Measurements from ENCODE around the gene TAPBPL. TPM values are rescaled to one million over a fixed set of nuclear protein-coding genes. Genes with fewer than 3 reads are reported as not detected.
A peak's percentile ranks its signal among the peaks of the same experiment; 100 is the strongest.

TAPBPL gene
- total and polyA plus RNA-seq, 2 of the 13 experiments (the other 11 are each of a cell fraction or from before 2014, with no cell fraction given), result 10.0 to 14.5 TPM

DNA sequence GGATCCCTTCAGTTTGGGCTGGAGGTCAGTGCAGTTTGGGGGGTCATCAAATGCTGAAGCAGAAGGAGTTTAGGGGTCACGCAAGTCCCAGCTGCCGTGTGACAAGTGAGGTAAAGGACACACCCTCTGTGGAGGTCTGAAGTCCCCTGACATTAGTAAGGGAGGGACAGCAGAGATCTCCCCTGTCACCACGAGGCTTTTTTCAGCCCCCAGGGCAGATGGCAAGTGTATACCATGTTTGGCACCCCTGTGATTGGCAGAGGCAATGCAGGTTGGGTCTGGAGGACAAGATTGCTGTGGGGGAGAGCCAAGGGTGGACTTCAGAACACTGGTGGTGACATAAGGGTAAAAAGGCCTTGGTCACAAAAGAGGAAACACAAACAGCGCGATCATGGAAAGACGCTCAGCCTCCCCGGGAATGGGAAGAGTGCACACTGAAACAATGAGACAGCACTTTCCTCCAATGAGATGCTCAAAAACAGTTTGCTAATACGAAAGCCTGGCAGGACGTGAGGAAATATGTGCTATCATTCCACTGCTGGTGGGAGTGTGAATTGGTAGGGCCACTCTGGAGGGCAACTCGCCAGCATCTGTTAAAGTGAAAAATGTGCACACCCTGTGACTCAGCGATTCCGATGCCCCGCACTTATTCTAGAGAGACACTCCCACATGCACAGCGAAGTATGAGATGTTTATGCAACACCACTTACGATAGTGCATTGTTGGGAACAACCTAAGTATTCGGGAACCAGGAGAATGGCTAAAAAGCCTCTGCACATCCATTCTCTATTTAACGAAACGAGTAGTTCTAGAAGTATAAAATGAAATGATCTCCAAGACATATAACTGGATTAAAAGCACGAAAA lies 21.5 kb upstream of the TAPBPL start (continued):
- TF ChIP-seq ZBTB38 (CRISPR knock-in tag; IDR thresholded peaks at IDR 0.05) (no peak), TCF7 (IDR thresholded peaks at IDR 0.05; ENCODE audit: low read depth) (no peak), KLF16 (CRISPR knock-in tag; IDR thresholded peaks at IDR 0.05) (0 out of 4 replicates have a peak, but pooled peaks of 1 of the 2 experiments have one; percentile 34), SMAD9 (CRISPR knock-in tag; IDR thresholded peaks at IDR 0.05) (no peak), ASH2L (IDR thresholded peaks at IDR 0.05; ENCODE audit: insufficient read length, low read depth, low read length) (no peak), MXI1 (IDR thresholded peaks at IDR 0.05; ENCODE audit: borderline replicate concordance, low read depth, low read length) (peak; percentile 40; the same call in 1 of the 3 replicates), HOXA3 (CRISPR knock-in tag; IDR thresholded peaks at IDR 0.05) (peak; percentile 43; the same call in 1 of the 2 replicates), KAT7 (CRISPR knock-in tag; IDR thresholded peaks at IDR 0.05; ENCODE audit: borderline replicate concordance) (no peak), FOXA3 (CRISPR knock-in tag; IDR thresholded peaks at IDR 0.05) (peak; percentile 23; the same call in 1 of the 2 replicates), CEBPB (IDR thresholded peaks at IDR 0.05; ENCODE audit: borderline replicate concordance, low read depth, low read length) (peak; percentile 17; the same call in 1 of the 2 replicates), PITX1 (CRISPR knock-in tag; IDR thresholded peaks at IDR 0.05) (no peak), XRCC5 (optimal IDR thresholded peaks at IDR 0.05; ENCODE audit: low read length) (no peak), ZFP41 (CRISPR knock-in tag; IDR thresholded peaks at IDR 0.05; ENCODE audit: borderline replicate concordance) (no peak), MYC (CRISPR knock-in tag; IDR thresholded peaks at IDR 0.05; ENCODE audit: borderline replicate concordance) (no peak), ZNF562 (CRISPR knock-in tag; IDR thresholded peaks at IDR 0.05; ENCODE audit: borderline replicate concordance) (no peak)
- TF ChIP-seq, protein P1, sequence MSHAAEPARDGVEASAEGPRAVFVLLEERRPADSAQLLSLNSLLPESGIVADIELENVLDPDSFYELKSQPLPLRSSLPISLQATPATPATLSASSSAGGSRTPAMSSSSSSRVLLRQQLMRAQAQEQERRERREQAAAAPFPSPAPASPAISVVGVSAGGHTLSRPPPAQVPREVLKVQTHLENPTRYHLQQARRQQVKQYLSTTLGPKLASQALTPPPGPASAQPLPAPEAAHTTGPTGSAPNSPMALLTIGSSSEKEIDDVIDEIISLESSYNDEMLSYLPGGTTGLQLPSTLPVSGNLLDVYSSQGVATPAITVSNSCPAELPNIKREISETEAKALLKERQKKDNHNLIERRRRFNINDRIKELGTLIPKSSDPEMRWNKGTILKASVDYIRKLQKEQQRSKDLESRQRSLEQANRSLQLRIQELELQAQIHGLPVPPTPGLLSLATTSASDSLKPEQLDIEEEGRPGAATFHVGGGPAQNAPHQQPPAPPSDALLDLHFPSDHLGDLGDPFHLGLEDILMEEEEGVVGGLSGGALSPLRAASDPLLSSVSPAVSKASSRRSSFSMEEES (CRISPR knock-in tag; IDR thresholded peaks at IDR 0.05), result no peak
- TF ChIP-seq, protein P2, sequence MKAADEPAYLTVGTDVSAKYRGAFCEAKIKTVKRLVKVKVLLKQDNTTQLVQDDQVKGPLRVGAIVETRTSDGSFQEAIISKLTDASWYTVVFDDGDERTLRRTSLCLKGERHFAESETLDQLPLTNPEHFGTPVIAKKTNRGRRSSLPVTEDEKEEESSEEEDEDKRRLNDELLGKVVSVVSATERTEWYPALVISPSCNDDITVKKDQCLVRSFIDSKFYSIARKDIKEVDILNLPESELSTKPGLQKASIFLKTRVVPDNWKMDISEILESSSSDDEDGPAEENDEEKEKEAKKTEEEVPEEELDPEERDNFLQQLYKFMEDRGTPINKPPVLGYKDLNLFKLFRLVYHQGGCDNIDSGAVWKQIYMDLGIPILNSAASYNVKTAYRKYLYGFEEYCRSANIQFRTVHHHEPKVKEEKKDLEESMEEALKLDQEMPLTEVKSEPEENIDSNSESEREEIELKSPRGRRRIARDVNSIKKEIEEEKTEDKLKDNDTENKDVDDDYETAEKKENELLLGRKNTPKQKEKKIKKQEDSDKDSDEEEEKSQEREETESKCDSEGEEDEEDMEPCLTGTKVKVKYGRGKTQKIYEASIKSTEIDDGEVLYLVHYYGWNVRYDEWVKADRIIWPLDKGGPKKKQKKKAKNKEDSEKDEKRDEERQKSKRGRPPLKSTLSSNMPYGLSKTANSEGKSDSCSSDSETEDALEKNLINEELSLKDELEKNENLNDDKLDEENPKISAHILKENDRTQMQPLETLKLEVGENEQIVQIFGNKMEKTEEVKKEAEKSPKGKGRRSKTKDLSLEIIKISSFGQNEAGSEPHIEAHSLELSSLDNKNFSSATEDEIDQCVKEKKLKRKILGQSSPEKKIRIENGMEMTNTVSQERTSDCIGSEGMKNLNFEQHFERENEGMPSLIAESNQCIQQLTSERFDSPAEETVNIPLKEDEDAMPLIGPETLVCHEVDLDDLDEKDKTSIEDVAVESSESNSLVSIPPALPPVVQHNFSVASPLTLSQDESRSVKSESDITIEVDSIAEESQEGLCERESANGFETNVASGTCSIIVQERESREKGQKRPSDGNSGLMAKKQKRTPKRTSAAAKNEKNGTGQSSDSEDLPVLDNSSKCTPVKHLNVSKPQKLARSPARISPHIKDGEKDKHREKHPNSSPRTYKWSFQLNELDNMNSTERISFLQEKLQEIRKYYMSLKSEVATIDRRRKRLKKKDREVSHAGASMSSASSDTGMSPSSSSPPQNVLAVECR (CRISPR knock-in tag; IDR thresholded peaks at IDR 0.05; ENCODE audit: borderline replicate concordance), result peak; percentile 59; the same call in 1 of the 2 replicates
- TF ChIP-seq, protein P3, sequence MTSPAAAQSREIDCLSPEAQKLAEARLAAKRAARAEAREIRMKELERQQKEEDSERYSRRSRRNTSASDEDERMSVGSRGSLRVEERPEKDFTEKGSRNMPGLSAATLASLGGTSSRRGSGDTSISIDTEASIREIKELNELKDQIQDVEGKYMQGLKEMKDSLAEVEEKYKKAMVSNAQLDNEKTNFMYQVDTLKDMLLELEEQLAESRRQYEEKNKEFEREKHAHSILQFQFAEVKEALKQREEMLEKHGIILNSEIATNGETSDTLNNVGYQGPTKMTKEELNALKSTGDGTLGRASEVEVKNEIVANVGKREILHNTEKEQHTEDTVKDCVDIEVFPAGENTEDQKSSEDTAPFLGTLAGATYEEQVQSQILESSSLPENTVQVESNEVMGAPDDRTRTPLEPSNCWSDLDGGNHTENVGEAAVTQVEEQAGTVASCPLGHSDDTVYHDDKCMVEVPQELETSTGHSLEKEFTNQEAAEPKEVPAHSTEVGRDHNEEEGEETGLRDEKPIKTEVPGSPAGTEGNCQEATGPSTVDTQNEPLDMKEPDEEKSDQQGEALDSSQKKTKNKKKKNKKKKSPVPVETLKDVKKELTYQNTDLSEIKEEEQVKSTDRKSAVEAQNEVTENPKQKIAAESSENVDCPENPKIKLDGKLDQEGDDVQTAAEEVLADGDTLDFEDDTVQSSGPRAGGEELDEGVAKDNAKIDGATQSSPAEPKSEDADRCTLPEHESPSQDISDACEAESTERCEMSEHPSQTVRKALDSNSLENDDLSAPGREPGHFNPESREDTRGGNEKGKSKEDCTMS (CRISPR knock-in tag; conservative IDR thresholded peaks at IDR 0.05), result no peak

All from HepG2 (cell line).